RWPE2 (cell line): ENCODE data around the gene ATP10A.

Source experiments
- ATAC-seq: fragments of 200-7000 bp; cut with Tn5 transposase; 3 replicates; pipeline ENCODE4 v1.9.1; 2021; ENCODE audit warnings: low read depth
- DNase-seq: peaks from one replicate; pipeline ENCODE4 v3.0.0-alpha.2; 2020; ENCODE audit warnings: low spot score
- H3K27ac ChIP-seq: fragments of 450-650 bp; 2 replicates; pipeline ENCODE4 v1.5.1; 2017; ENCODE audit warnings: mild to moderate bottlenecking; ENCODE audit not compliant: poor library complexity, severe bottlenecking
- H3K27me3 ChIP-seq: fragments of 250-450 bp; sonication (Bioruptor Pico); 2 replicates; pipeline ENCODE4 v1.5.1; 2021; ENCODE audit warnings: mild to moderate bottlenecking, moderate library complexity; ENCODE audit not compliant: insufficient read depth, poor library complexity, severe bottlenecking
- H3K36me3 ChIP-seq: fragments of 250-450 bp; sonication (Bioruptor Pico); 2 replicates; pipeline ENCODE4 v1.5.1; 2020; ENCODE audit warnings: low read depth, mild to moderate bottlenecking, moderate library complexity
- H3K4me1 ChIP-seq: fragments of 250-450 bp; sonication (Bioruptor Pico); 2 replicates; pipeline ENCODE4 v1.5.1; 2021; ENCODE audit warnings: mild to moderate bottlenecking, moderate library complexity; ENCODE audit not compliant: insufficient read depth, poor library complexity, severe bottlenecking
- H3K4me3 ChIP-seq: fragments of 250-450 bp; sonication (Bioruptor Pico); 2 replicates; pipeline ENCODE4 v1.5.1; 2021; ENCODE audit warnings: mild to moderate bottlenecking, moderate library complexity; ENCODE audit not compliant: severe bottlenecking
- H3K9me3 ChIP-seq: fragments of 250-450 bp; sonication (Bioruptor Pico); 2 replicates; pipeline ENCODE4 v1.5.1; 2021; ENCODE audit warnings: mild to moderate bottlenecking, moderate library complexity; ENCODE audit not compliant: severe bottlenecking
- CTCF ChIP-seq: fragments of 450-650 bp; IDR thresholded peaks from one replicate; pipeline ENCODE4 v1.5.1; 2017; ENCODE audit warnings: mild to moderate bottlenecking, moderate library complexity; ENCODE audit not compliant: poor library complexity, severe bottlenecking

The ATP10A gene

GRCh38 chr15:25719101-25719985 lies 143.8 kb downstream of the ATP10A start:
- no peak for TF ChIP-seq CTCF
- Histone ChIP-seq H3K9me3 (no peaks in the 10 kb centered on the region), H3K27me3 (no peaks in the 10 kb centered on the region), H3K4me1 (no peaks in the 10 kb centered on the region), H3K36me3 (no peaks in the 10 kb centered on the region), H3K4me3 (no peak overlapping the region), H3K27ac (no peak overlapping the region)
- ATAC-seq (no peak), DNase-seq (peak; percentile 59)

GRCh38 chr15:25718597-25718996 lies 144.5 kb downstream of the ATP10A start:
- Histone ChIP-seq H3K36me3 (no peaks in the 10 kb centered on the region), H3K9me3 (no peaks in the 10 kb centered on the region), H3K27me3 (no peaks in the 10 kb centered on the region), H3K4me3 (no peak overlapping the region), H3K4me1 (no peaks in the 10 kb centered on the region), H3K27ac (no peak overlapping the region)
- ATAC-seq (no peak), DNase-seq (peak; percentile 56)
- TF ChIP-seq CTCF: no peak

GRCh38 chr15:25718169-25718536 lies 145.0 kb downstream of the ATP10A start:
- TF ChIP-seq CTCF: no peak

GRCh38 chr15:25717457-25718168 lies 145.5 kb downstream of the ATP10A start:
- H3K4me3 ChIP-seq: no peak overlapping the region
- no peaks in the 10 kb centered on the region for H3K9me3 ChIP-seq
- H3K27me3 ChIP-seq: no peaks in the 10 kb centered on the region
- TF ChIP-seq CTCF: no peak
- ATAC-seq (no peak), DNase-seq (peak; percentile 33)
- no peaks in the 10 kb centered on the region for H3K36me3 ChIP-seq
- H3K27ac ChIP-seq: no peak overlapping the region
- no peaks in the 10 kb centered on the region for H3K4me1 ChIP-seq

More at GRCh38 chr15:25718169-25718536, 145.0 kb downstream of the ATP10A start:
- H3K4me1 ChIP-seq: no peaks in the 10 kb centered on the region
- DNase-seq (peak; percentile 64), ATAC-seq (no peak)
- H3K4me3 ChIP-seq: no peak overlapping the region
- no peaks in the 10 kb centered on the region for H3K36me3 ChIP-seq
- H3K27me3 ChIP-seq: no peaks in the 10 kb centered on the region
- no peak overlapping the region for H3K27ac ChIP-seq
- no peaks in the 10 kb centered on the region for H3K9me3 ChIP-seq
